ENCODE measurements around the gene NFYA.

The NFYA gene

DNA sequence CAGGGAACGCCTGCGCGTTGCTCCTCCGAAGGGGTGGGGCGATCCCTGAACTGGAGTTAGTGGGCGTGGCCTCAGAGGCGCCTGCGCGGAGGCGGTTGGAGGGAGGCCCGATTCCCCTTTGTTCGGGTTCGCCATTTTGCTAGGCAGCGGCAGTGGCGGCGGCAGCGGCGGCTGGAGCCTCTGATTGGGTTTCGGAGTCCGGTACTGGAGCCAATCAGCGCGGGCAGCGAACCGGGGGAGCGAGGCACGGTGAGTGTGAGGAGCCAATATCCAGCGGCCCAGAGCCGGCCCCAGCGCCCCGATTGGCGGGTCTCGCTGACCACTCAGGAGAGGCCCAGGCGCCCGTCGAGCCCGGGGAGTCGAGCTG is at the start of gene NFYA:
Gene NFYA, plus strand, starts transcription at position 139 of the 367 bp plus-strand sequence. CDS start 6,116 bp downstream, outside the sequence.
- DNase-seq (ENCODE audit: extremely low read depth, low read depth), result no peak
- TF ChIP-seq, protein P1, sequence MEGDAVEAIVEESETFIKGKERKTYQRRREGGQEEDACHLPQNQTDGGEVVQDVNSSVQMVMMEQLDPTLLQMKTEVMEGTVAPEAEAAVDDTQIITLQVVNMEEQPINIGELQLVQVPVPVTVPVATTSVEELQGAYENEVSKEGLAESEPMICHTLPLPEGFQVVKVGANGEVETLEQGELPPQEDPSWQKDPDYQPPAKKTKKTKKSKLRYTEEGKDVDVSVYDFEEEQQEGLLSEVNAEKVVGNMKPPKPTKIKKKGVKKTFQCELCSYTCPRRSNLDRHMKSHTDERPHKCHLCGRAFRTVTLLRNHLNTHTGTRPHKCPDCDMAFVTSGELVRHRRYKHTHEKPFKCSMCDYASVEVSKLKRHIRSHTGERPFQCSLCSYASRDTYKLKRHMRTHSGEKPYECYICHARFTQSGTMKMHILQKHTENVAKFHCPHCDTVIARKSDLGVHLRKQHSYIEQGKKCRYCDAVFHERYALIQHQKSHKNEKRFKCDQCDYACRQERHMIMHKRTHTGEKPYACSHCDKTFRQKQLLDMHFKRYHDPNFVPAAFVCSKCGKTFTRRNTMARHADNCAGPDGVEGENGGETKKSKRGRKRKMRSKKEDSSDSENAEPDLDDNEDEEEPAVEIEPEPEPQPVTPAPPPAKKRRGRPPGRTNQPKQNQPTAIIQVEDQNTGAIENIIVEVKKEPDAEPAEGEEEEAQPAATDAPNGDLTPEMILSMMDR (IDR thresholded peaks at IDR 0.05; ENCODE audit: low read depth, low read length), result no peak

DNA sequence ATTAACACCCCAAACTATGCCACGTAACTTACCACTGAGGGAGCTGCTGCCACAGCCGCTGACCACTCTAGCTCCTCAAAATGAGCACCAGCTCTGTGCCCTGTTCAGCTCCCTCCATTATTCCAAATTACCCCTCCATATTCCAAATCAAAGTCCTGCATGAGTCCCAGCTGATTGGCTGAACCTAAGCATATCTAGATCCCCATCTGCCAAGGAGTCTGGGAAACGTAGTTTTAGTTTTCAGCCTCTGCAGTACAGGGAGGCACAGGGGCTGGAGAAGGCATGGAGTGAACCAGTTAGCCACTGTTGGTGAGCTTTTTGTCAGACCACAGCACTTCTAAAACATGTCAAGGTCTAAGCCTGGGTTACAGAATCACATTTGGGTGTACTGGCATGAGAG is 49.7 kb upstream of the NFYA start:
- DNase-seq (ENCODE audit: extremely low read depth, low read depth), result no peak
- TF ChIP-seq, protein P1 (IDR thresholded peaks at IDR 0.05; ENCODE audit: low read depth, low read length), result no peak

DNA sequence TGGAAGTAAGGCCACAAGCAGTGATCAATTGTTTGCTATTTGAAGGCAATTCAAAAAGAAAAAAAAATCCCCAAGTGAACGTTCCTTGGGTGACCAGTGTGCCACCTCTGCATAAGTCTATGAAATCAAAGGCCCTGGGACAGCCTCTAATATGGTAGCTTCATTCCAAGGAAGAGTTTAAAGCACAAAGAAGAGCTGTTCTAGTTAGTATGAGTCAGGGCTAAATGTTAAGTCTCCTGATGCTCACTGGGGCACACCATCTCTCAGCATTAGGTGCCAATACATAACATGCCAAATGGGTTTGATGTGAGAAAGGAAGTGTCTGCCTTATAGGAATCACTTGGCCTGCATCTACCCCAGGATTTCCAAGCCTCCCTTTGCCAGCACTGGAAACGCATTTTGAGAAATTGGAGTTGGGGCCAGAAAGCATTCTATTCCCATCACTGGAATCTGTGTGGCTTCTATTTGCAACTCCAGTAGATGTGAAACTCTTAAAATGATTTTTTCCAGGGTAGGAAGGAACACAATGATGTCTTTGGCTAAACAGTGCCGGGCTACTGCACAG is 46.7 kb upstream of the NFYA start:
- DNase-seq (ENCODE audit: extremely low read depth, low read depth), result no peak
- TF ChIP-seq, protein P1 (IDR thresholded peaks at IDR 0.05; ENCODE audit: low read depth, low read length), result no peak

DNA sequence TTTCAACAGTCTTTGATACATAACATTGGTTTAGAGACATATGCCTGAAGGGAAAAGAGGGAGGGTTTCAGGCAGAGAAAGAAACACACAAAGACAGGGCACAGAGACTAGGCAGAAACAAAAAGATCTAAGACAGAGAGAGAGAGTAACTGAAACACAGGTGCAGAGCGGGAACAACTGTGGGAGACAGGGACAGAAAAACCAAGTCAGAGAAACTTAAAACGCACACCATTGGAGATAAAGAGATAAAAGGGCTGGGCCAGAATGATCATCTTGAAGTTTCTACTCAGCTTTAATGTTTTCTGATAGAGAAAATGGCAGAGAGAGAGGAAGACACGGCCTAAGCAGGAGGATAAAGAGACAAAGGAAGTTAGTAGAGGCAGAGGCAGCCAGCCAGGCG is 45.5 kb upstream of the NFYA start:
- TF ChIP-seq, protein P1 (IDR thresholded peaks at IDR 0.05; ENCODE audit: low read depth, low read length), result no peak

DNA sequence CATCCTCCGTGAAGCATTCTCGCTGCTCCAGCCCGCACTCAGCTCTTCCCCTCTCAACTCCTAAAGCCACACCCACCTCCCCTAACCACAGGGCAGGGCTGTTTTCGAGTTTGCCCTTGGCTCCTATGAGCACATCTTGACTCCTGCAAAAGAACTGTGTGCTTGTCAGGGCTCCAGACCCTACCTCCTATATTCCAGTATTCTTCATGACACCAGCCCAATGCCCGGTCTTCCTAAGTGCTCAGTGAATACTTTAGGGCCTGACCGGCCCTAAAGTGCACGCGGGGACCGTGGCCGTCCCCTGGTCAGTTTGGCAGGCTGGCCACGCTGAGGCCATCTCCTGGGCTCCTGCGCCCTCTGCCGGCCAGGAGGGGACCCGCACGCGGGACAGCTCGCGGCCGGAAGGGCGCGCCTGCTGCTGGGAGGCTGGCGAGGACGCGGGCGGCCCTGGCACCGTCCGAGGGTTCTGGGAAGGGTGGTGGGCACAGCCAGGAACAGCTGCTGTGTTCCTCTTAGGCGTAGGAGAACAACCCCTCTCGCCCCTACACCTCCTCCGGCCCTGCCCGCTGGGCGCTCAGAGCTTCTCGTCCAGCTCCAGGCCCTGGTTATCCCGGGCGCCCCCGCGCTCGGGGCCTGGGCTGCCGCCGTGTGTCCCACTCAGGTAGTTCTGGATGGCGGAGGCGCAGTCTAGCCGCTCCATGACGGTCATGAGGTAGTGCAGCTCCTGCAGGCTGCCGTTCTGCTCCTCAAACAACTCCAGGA is 44.8 kb upstream of the NFYA start:
- peak; percentile 19 for DNase-seq (ENCODE audit: extremely low read depth, low read depth)

More for the DNA sequence above, 45.5 kb upstream of the NFYA start:
- no peak for DNase-seq (ENCODE audit: extremely low read depth, low read depth)

DNA sequence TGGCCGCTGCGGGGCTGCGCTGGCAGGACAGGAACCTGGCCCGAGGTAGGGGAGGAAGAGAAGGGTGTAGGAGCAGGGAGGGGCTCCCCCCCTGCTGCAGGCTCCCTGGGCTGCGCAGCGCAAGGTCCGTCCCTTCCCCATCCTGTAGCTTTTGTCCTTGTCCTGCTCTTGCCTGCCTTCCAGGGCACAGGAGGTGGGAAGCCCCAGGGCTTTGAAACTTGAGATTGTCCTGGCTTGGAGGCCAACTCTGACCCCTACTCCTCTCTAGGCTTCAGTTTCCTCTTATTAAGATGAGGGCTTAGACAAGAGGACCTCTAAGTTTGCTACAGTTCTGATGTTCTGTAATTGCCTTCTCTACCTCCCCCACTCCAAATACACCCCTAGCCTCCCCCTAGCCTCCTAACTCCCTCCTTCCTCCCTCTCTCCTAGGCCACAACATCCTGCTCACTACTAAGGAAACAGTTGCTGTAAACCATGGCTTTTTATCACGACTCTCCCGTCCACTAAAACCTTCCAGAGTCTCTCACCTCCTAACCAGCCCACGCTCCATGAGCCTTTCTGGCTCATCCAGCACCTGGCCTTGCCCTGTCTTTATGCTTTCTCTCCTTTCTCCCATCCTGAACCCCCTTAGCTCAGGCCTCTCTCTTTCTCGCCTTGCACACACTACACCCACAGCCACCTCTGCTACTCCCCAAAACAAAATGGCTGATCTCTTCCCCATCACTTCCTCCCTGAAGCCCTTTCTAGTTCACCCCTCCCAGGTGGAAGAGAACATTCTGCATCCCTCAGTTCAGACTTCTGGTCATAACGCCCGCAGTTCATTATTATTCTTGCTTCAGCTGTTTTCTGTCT is 44.0 kb upstream of the NFYA start:
- no peak for DNase-seq (ENCODE audit: extremely low read depth, low read depth)
- TF ChIP-seq, protein P1 (IDR thresholded peaks at IDR 0.05; ENCODE audit: low read depth, low read length), result no peak

More for the DNA sequence above, 44.8 kb upstream of the NFYA start:
- TF ChIP-seq, protein P1 (IDR thresholded peaks at IDR 0.05; ENCODE audit: low read depth, low read length), result peak; percentile 78
